ENCODE data around the gene CNOT6. TPM values are rescaled to one million over a fixed set of nuclear protein-coding genes. Genes with fewer than 3 reads are reported as not detected.

The CNOT6 gene
- total and polyA plus RNA-seq, 11 donors: 3.1 to 18.8 (median 12.9) TPM

DNA sequence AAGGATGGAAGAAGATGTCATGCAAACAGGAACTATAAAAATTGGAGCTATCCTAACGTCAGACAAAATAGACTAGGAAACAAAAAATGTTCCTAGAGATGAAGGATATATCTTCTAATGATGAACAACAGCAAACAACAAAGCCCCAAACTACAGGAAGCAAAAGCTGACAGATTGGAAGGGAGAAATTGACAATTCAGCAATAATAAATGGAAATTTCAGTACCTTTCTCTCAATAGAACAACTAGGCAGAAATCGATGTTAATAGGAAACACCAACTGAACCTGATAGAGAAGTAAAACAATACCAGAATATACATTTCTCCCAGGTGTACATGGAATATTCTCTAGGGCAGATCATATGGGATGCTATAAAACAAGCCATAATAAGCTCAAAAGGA is 89.6 kb downstream of the CNOT6 start:
- Histone ChIP-seq H3K4me1 (no peaks in the 10 kb centered on the region), H3K27me3 (peaks cover 0 to 4% (median 0%) of the 10 kb centered on the region in 9 donors), H3K9me3 (peaks cover 0 to 9% (median 0%) of the 10 kb centered on the region in 12 donors), H3K27ac (no peak overlapping the region), H3K36me3 (peaks cover 0 to 2% (median 0%) of the 10 kb centered on the region in 9 donors), H3K4me3 (no peak overlapping the region)
- ATAC-seq (no peak), DNase-seq (no peak)
- WGBS, 4 donors: 70 to 84% (median 78%) methylated on average over 2 of the region's 2 CpGs
- TF ChIP-seq, protein P1, sequence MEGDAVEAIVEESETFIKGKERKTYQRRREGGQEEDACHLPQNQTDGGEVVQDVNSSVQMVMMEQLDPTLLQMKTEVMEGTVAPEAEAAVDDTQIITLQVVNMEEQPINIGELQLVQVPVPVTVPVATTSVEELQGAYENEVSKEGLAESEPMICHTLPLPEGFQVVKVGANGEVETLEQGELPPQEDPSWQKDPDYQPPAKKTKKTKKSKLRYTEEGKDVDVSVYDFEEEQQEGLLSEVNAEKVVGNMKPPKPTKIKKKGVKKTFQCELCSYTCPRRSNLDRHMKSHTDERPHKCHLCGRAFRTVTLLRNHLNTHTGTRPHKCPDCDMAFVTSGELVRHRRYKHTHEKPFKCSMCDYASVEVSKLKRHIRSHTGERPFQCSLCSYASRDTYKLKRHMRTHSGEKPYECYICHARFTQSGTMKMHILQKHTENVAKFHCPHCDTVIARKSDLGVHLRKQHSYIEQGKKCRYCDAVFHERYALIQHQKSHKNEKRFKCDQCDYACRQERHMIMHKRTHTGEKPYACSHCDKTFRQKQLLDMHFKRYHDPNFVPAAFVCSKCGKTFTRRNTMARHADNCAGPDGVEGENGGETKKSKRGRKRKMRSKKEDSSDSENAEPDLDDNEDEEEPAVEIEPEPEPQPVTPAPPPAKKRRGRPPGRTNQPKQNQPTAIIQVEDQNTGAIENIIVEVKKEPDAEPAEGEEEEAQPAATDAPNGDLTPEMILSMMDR (IDR thresholded peaks at IDR 0.05): no peak
- no peak for TF ChIP-seq POLR2A (IDR thresholded peaks at IDR 0.05)
- intact Hi-C loops (cut with DNase I): no loop called here

DNA sequence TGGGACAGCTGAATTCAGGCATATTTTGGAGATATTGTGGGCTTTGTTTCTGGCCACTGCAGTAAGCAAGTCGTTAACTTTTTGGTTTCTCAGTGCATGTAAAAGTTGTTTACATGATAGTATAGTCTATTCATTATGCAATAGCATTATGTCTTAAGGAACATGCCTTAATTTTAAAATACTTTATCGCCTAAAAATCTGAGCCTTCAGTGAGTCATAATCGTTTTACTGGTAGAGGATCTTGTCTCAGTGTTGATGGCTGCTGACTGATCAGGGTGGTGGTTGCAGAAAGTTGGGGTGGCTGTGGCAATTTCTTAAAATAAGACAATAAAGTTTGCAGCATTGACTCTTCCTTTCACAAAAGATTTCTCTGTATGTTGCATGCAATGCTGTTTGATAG is 92.0 kb downstream of the CNOT6 start:
- Histone ChIP-seq H3K4me1 (peaks cover 0 to 16% (median 9%) of the 10 kb centered on the region in 12 donors), H3K27ac (no peak overlapping the region), H3K27me3 (peaks cover 12 to 26% (median 20%) of the 10 kb centered on the region in 9 donors), H3K36me3 (no peaks in the 10 kb centered on the region), H3K9me3 (peaks cover 0 to 9% (median 0%) of the 10 kb centered on the region in 12 donors), H3K4me3 (no peak overlapping the region)
- ATAC-seq (no peak), DNase-seq (no peak)
- 80 to 90% (median 88%) methylated on average over 3 of the region's 3 CpGs for WGBS, 4 donors
- intact Hi-C loops (cut with DNase I): no loop called here
- TF ChIP-seq, protein P1 (IDR thresholded peaks at IDR 0.05): no peak
- TF ChIP-seq POLR2A (IDR thresholded peaks at IDR 0.05): no peak

DNA sequence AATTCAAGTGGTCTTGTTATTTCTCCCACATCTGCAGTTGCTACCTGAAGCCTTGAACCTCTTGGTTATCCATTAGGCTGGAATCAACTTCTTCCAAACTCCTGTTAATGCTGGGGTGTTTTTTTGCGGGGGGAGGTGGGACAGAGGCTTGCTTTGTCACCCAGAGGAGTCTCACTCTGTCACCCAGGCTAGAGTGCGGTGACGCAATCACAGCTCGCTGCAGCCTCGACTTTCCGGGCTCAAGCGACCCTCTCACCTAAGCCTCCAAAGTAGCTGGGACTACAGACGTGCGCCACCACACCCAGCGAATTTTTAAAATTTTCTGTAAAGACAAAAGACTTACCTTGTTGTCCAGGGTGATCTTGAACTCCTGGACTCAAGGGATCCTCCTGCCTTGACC is 92.7 kb downstream of the CNOT6 start:
- DNase-seq (peak in 1 of 5 donors; percentile 33), ATAC-seq (no peak)
- TF ChIP-seq, protein P1 (IDR thresholded peaks at IDR 0.05): no peak
- TF ChIP-seq POLR2A (IDR thresholded peaks at IDR 0.05): no peak
- Histone ChIP-seq H3K27ac (no peak overlapping the region), H3K4me1 (peaks cover 0 to 23% (median 13%) of the 10 kb centered on the region in 12 donors), H3K27me3 (peaks cover 17 to 32% (median 27%) of the 10 kb centered on the region in 9 donors), H3K4me3 (no peak overlapping the region), H3K9me3 (peaks cover 0 to 9% (median 0%) of the 10 kb centered on the region in 12 donors), H3K36me3 (no peaks in the 10 kb centered on the region)
- intact Hi-C loops (cut with DNase I): no loop called here
- WGBS, 4 donors: 83 to 96% (median 93%) methylated on average over 10 of the region's 10 CpGs

DNA sequence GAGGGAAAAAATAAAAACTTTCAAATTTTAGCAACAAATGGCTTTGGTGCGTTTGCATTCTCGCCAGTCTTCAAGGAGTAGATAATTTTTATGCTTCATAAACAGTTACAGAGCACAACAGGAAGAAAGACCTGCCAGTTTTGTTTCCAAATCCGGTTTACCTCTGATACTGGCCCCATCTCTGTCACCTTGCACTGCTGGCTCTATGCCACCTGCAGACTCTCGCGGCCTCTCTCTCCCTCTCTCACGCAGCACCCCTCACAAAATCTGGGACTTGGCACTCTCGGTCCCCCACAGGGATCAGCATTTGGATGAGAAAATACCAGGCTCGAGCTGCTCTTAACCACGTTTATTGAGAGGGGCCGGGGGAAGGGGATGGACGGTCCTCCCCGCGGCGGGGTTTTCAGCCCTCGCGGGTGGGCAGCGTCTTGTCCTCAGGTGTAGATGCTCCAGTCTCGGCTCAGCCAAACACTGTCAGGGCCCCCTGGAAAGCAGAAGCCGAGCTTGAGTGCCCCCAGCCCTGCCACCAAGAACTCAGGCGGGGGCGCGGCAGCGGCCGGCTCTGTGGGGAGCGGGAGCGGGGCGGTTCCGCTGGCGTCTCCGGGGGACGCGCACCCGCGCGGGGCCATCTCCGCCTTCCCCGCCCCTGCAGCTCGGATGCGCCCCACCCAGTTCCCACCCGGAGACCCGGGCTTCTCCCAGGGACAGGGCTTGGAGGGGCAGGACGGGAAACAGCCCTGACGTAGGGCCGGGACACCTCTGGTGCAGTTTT is 95.8 kb downstream of the CNOT6 start:
- 4 to 6% (median 5%) methylated on average over 16 to 44 of the region's 44 CpGs for WGBS, 4 donors
- intact Hi-C loops (cut with DNase I): no loop called here
- peaks cover 17 to 43% (median 37%) of the 10 kb centered on the region in 9 donors for H3K27me3 ChIP-seq

More for the DNA sequence above, 95.8 kb downstream of the CNOT6 start:
- no peaks in the 10 kb centered on the region for H3K36me3 ChIP-seq
- peaks cover 0 to 9% (median 0%) of the 10 kb centered on the region in 12 donors for H3K9me3 ChIP-seq
- H3K27ac ChIP-seq: no peak overlapping the region
- TF ChIP-seq POLR2A (IDR thresholded peaks at IDR 0.05): no peak
- TF ChIP-seq, protein P1 (IDR thresholded peaks at IDR 0.05): no peak
- H3K4me3 ChIP-seq: peak overlapping the region in 11 of 12 donors; percentile 7 to 50 (median 45)
- ATAC-seq: peak in 3 of 4 donors; percentile 11 to 77 (median 14)
- DNase-seq: peak in 1 of 5 donors; percentile 43
- H3K4me1 ChIP-seq: peaks cover 0 to 23% (median 13%) of the 10 kb centered on the region in 12 donors

Data from heart left ventricle (tissue), 16 donors.